Superior temporal gyrus (tissue), 1 donor: ENCODE data around the gene VSIR.

Experiments used
- DNase-seq: peaks from one replicate; pipeline ENCODE4 v3.0.0-alpha.2; 2016; ENCODE audit errors: extremely low spot score

Gene VSIR

GRCh38 chr10:71763352-71764127, 9.8 kb downstream of the VSIR start:
- no peak for DNase-seq

GRCh38 chr10:71762324-71762723, 11.0 kb downstream of the VSIR start:
- DNase-seq: no peak

GRCh38 chr10:71761541-71762113, 11.7 kb downstream of the VSIR start:
- no peak for DNase-seq

GRCh38 chr10:71761105-71761511, 12.2 kb downstream of the VSIR start:
- DNase-seq: no peak

GRCh38 chr10:71757399-71757922, 15.9 kb downstream of the VSIR start:
- DNase-seq: no peak

- DNase-seq: peak; percentile 60
Measured at GRCh38 chr10:71756311-71757191, 16.8 kb downstream of the VSIR start.

- DNase-seq: no peak
Measured at GRCh38 chr10:71755179-71755879, 18.0 kb downstream of the VSIR start.

DNA sequence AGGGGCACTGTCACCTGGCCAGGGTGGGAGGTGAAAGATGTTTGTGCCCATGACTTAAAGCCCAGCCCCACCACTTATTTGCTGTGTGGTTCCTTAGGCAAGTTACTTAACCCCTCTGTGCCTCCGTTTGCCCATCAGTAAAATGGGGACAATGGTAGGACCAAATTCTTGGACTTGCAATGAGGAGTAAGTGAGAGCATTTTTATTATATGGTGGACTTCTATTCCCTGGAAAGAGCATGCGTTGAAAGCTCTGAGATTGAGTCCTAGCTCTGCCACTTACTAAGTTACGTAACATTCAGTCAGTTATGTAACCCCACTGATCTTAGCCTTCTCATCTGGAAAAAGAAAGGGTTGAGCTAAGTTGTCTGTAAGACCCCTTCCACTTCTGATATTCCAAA, 18.8 kb downstream of the VSIR start:
- DNase-seq: no peak

DNA sequence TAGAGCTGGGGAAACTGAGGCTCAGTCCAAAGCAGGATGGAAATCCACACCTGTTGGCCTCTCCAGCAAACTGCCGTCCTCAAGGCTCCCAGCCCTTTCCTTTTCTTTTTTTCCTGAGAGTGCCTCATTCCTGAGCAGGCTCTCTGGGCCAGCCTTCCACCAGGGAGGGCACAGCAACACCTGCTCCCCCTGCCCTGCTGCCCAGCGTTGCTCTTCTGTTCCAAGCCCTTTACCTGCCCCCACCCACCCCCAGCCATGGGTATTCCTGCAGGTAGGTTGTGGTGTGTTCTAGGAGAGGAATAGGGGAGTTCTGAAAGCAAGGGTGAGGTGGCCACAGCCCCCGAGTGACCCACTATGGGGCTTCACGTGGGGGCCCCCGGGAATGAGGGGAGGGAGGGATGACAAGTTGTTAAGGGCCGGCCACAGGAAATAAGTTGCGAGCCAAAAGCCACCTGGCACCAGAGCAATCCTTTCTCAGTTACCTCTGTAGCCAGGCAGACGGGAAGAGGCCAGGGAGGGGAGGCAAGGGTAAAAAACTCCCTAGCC, 19.3 kb downstream of the VSIR start:
- DNase-seq: no peak

DNA sequence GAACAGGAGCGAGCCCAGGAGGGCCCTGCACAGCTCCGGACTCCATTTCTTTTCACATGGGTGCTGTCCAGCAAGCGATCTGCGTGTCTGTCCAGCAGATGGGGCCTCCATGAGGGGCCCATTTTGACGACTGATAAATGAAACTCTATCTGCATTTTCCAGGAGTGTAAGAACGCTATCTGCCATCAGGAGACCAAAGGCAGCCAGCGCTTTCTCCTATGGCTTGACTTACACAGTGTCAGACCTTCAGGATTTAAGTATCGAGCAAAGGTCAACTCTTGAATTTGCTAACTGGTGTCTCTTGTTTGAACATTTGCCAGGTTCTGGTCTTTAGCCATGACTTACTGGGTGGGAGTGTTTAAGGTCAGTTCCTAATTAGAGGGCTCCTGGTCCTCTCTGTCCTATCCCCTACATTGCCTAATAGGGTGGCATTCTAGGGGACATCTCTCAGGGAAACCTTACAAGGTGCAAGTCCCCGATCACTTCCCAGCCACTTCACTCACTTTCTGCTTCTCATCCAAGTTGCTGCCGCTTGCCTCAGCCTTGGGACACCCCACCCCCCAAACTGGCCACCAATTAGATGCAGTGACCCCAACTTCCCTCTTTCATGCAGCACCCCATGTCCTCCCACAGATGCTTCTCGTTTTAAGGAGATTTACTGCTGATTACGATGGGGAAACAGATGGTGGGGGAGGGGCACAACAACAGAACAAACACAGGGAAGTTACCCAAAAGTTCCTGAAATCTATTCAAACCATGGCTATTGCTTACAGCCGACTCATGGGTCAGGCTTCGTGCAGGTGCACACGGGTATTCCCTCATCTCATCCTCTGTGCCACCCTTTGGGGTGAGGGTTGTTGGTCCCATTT, 20.0 kb downstream of the VSIR start:
- no peak for DNase-seq

- DNase-seq: no peak
Measured at GRCh38 chr10:71752391-71753090, 20.8 kb downstream of the VSIR start.

GRCh38 chr10:71751515-71752224, 21.6 kb downstream of the VSIR start:
- no peak for DNase-seq

DNA sequence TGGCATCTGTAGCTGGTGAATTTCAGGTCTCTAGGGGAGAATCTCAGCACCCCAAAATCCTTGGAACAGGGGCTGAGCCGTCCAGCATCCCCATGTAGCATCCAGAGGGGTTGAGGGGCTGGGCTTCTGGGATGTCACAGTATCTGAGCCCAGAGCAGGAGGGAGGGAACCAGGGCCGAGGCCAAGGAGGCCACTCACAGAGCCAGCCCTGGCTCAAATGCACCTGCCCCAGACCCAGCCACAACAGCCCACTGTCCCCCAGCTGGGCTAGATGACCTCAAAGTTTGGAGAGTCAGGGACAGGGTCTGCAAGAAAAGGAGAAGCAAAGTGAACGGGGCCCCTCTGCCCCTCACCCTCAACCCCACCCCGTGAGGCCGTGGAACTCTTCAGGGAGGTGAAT, 22.3 kb downstream of the VSIR start:
- DNase-seq: no peak

DNA sequence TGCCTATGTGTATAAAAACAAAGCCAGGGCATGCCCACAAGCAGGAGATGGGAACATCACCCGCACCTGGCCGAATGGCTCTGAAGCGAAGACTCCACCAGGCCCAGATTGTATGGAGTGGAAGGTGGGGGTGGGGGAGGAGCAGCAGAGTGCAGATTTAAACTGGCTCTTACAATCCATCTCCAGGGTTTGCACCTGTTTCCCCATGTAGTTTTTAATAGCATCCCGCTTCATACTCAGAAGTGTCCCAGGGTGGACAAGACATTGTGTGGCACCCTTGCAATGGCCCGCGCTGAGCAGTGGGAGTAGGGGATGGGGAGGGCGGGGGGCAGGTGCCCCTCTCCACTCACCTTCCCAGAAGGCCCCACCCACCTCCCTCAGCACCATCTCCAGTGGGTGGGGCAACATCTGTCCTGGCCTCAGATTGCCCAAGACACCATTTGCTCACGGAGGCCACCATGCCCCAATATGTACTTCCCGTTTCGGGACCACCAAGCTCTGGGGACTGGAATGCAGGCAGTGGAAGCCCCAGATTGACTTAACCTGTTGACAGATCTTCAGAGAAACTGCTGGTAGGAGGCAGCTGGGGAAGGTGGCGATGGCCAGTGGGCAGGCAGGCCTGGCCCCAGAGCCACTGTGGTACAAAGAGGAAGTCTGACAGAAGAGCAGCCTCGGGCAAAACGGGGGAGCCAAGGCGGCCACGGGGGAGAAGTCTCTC, 23.0 kb downstream of the VSIR start:
- no peak for DNase-seq

DNA sequence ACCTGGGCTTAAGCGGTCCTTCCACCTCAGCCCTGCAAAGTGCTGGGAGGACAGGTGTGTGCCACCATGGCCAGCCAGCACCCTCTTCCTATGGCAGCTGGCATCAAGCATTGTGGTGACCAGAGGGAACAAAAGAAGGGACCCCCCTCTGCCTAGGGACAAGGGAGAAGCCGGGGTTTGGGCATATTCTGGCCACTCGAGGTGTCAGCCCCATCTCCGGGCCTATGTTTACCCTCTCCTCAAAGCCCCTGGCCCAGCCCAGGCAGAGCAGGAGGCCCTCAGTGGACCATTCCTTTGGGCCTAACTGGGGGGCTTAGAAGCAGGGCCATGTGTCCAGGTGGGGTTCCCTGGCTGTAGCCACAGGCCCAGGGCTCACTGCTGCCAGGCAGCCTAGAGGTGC, 23.9 kb downstream of the VSIR start:
- no peak for DNase-seq

- DNase-seq: no peak
Measured at GRCh38 chr10:71748671-71749191, 24.6 kb downstream of the VSIR start.

- no peak for DNase-seq
Measured at GRCh38 chr10:71747551-71748523, 25.5 kb downstream of the VSIR start.
